Heart left ventricle (tissue), 13 donors: ENCODE measurements around the gene MTHFR.

ENCODE experiments used
- POLR2A ChIP-seq, 2 donors: fragments of 450-650 bp; IDR thresholded peaks; one replicate each; pipeline ENCODE4 v1.6.1; 2017; ENCODE audit warnings: antibody characterized with exemption in 2 of 2, mild to moderate bottlenecking in 2 of 2, moderate library complexity in 2 of 2
- TF ChIP-seq, protein P1 (sequence below), 12 donors: fragments of 200-600 bp; sonication (generic) in 4 of 12; IDR thresholded peaks; one replicate each; pipeline versions ENCODE4 v1.5.0 to v1.8.0; 2018 to 2022; ENCODE audit warnings: antibody characterized with exemption in 12 of 12, mild to moderate bottlenecking in 5 of 12
- donor health status: ischemic (EF 13 %, LVEDD 7.1; RV severe dilation, severe dysfunction).
- donor health status: DM: no; HTN: yes; CAD: no.
- donor health status: DM: no; HTN: no; CAD: no.
- donor health status: ischemic (EF 25% LVEDD 6.9; RV normal size, moderate dysfunction).
- donor health status: ischemic (EF 25% LVEDD 5.7; RV mildly dilated, moderate dysfunction).
- donor health status: ischemic (EF 35%, LVEDD 5.7; RV mildly dilated, moderate dysfunction).
- donor health status: nonischemic (EF 11% LVEDD 7.7; RV severe dilation, severe dysfunction).
- donor health status: DM: yes; HTN: yes; CAD: no.
- donor health status: PGD.
- donor health status: ischemic (EF 29% LVEDD 5.4; RV normal size, mild dysfunction).
- donor health status: nonischemic (EF 23%, LVEDD 6.1; RV moderate dilation, normal function).

DNA sequence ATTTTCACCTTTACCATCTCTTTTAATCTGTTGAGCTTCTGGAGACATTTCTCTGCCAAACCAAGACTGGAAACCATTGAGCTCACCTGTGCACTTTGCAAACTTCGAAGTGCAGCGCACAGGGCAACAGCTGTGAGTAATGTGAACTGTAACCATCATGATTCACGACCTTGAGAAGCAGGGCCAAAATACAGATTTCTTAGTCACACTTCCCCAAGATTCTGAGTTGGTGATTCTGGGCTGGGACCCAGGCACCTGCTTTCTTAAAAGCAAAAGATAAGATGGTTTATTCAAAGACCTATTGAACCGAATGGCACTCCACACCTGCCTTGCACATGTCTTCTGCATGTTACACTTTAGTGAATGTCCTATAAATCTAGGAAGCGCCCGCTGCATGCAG is 59.7 kb downstream of the MTHFR start:
- TF ChIP-seq POLR2A (IDR thresholded peaks at IDR 0.05): no peak
- TF ChIP-seq, protein P1, sequence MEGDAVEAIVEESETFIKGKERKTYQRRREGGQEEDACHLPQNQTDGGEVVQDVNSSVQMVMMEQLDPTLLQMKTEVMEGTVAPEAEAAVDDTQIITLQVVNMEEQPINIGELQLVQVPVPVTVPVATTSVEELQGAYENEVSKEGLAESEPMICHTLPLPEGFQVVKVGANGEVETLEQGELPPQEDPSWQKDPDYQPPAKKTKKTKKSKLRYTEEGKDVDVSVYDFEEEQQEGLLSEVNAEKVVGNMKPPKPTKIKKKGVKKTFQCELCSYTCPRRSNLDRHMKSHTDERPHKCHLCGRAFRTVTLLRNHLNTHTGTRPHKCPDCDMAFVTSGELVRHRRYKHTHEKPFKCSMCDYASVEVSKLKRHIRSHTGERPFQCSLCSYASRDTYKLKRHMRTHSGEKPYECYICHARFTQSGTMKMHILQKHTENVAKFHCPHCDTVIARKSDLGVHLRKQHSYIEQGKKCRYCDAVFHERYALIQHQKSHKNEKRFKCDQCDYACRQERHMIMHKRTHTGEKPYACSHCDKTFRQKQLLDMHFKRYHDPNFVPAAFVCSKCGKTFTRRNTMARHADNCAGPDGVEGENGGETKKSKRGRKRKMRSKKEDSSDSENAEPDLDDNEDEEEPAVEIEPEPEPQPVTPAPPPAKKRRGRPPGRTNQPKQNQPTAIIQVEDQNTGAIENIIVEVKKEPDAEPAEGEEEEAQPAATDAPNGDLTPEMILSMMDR (IDR thresholded peaks at IDR 0.05): no peak
